ENCODE results near the gene CAPN2.

Gene CAPN2

DNA sequence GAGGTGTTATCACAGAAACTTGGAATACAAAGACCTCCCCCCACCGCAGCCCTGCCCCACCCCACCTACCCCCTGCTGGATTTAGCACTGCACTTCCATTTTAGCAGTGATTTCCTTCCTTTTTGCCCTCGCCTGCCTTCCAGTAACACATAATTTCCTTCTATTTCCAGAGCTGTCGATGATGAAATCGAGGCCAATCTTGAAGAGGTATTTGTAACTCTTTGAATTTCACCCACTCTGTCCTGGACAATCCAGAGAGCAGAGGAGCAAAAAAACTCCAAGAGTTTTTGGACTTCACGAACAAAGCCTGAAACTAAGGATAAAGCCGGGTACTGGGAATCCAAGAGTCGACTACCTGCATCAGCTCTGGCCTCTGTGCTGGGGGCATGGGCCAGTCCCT, 49.1 kb downstream of the CAPN2 start:
- no peak for DNase-seq

DNA sequence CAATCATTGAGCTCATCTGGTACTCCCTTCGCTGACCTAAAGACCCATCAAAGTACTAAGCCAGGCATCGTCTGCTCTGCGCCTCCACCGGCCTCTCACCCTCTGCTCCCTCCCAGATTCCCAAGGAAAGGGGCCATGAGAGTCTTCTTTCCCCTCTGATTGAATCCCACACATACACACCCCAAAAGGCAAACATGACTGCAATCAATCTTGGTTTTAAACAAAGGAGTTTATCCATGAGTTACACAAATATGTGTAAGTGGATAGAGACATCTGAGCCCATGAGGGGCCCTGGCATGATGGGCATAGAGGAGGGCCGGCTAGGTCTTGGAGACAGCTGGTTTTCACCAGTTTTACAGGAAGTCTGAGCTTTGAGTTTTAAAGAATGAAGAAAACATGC, 50.9 kb downstream of the CAPN2 start:
- no peak for DNase-seq

DNA sequence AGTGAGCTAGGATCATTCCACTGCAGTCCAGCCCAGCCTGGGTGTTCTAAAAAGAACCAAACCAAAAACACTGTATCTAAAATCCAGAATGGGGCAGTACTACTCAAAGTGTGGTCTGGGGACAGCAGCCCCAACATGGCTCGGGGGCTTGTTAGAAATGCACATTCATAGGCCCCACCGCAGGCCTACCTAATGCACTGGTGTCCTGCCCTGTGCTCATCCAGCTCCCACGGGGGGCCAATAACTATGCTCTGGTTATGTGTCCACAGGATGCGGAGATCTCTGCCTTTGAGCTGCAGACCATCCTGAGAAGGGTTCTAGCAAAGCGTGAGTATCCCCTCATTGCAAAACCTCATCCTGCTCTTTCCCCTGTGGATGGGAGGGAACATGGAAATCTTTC, 51.5 kb downstream of the CAPN2 start:
- DNase-seq: no peak

DNA sequence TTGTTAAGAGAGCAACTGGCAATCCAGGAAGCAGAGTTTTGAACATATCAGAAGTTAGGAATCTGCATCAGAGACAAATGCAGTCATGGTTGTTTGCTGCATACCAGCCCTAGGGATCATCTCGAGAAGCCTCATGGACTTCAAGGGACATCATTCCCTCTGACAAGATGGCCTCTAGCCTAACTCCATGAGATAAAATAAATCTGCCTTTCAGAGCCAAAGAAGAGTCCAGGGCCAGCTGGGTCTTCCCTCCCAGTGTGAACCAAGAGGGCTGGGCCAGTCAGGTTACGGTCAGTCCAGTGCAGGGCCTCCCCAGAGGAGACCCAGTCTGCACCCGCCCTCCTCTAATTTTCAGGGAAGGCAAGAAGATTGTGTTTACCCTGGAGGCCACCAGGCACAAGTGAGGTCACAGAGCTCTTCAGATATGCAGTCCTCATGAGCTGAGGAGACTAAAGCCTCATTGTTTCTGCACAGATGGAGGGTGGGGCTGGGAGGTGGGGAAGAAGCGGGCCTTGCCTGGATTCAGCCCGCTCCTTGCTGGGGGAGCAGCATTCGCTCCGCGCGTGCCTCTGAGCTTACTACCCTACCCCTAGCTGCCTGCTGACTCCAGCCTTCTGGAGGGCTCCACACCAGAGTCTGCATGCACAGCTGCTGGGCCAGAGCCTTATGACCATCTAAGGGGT, 52.8 kb downstream of the CAPN2 start:
- no peak for DNase-seq

DNA sequence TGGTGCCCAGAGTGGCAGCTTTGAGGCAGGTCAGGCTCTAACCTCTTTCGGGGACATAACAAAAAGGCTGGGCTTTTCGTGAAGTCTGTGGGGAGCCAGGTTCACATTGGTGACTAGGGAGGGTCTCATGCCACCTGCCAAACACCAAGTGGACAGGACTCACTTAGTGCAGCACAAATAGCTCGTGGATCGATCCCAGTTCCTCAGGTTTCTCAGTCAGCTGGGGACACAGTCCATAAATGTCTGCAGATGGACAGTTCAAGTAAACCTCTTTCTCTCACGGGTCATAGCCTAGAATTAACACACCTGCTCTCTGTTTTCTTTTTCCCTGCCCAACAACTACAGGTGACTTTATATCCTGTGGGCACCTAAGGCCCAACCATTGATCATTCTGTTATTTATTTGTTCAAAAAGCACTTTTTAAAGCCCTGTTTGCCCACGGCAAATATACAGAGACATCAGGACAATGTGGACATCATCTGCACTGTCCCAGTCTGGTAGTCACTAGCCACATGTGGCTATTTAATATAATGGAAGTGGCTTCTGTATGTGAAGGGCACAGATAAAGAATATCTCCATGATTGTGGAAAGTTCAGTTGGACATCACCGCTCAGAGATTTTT, 53.5 kb downstream of the CAPN2 start:
- no peak for DNase-seq

DNA sequence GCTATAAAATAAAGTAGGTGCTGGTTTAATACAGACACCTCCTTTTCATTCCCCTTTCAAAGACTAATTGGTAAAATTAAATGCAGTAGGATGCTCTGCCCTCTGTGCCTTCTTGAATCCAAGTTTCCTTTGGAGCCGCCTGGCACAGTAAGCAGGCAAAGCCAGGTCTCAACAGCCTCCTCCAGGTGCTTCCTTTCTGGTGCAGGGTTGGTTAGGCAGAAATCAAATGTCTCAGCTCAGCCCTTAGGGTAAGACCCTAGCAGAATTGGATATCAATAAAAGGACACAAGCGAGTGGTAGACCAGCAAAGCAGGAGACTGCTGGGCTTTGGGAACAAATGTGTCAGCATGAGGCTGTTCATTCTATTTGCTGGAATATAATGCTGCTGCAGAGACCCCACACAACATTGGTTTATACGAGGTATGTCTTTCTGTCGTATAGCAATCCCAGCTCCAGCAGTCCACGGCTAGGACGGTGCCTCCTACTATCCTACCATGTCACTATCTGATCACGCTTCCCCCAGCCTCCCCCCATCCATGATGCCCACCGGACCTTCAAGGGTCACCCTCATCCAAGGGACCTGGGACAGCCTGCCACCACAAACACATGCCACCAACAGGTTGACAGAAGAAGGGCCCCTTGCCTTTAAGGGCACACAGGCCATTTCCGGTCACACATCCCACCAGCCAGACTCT, 58.4 kb downstream of the CAPN2 start:
- DNase-seq: no peak

DNA sequence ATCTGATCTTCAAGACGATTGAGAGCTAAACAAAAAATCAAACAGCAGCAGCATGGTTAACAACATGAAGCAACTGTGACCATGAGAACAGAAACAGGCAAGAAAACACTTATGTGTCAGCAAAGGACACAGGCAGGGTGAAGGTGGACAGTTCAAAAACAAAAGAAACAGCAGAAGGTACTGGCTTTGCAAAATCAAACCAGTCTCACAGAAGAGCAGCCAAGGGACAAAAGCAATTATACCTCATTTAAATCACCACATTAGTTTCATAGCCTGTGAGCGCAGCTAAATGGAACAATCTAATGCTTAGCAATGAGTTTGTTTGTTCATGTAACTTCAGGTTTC, 59.1 kb downstream of the CAPN2 start:
- DNase-seq: no peak

DNA sequence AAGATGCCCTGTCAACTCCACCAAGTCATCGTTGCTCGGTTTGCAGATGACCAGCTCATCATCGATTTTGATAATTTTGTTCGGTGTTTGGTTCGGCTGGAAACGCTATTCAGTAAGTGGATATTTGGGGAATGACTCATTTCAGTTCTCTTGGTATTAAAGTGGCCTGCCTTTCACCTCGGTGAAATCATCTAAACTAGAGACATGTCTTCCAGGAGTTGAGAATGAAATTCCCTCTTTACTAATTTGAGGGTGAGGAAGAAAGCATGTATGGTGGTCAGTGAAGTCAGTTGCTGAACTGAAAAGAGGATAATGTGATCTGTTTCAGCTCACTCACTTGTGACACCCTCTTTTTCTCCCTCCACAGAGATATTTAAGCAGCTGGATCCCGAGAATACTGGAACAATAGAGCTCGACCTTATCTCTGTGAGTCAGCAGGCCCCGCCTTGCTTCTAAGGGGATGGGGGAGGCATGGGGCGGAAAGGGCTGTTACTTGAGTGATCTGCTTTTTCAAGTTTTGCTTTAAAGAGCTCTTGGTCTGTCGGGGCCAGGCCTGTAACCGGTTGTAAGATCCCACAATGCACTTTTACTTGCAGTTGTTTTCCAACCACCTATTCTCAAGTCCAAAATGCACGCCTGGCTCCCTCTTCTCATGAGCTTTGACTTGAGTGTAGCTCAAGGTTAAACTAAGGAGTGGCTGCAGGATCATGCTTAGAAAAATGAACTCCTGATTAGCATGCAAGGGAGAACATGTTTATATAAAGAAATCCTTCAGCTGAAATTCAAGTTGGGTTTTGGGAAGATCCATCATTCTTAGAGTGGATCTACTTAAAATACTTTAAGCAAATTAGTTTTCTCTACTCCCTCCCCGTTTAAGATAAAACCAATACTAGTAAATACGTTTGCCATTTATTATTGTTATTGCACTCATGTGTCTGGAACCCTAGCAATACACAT, 59.8 kb downstream of the CAPN2 start:
- no peak for DNase-seq

DNA sequence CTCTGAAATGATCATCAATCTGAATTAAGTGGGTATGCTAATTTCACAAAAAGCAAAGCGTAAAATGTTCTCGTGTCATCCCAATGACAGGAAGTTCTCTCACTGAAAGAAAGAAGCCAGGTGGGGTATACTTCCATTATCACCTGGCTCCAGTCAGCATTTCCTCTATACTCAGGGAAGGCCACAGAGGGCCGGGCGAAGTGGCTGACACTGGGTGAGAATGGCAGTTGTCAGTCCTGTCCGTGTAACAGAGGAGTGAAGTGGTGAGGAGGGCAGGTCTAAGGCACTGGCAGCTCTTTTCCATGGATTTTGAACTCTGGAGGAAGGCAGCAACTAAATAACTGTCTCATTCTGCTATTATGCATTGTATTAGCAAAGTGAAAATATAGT, 60.4 kb downstream of the CAPN2 start:
- no peak for DNase-seq

DNA sequence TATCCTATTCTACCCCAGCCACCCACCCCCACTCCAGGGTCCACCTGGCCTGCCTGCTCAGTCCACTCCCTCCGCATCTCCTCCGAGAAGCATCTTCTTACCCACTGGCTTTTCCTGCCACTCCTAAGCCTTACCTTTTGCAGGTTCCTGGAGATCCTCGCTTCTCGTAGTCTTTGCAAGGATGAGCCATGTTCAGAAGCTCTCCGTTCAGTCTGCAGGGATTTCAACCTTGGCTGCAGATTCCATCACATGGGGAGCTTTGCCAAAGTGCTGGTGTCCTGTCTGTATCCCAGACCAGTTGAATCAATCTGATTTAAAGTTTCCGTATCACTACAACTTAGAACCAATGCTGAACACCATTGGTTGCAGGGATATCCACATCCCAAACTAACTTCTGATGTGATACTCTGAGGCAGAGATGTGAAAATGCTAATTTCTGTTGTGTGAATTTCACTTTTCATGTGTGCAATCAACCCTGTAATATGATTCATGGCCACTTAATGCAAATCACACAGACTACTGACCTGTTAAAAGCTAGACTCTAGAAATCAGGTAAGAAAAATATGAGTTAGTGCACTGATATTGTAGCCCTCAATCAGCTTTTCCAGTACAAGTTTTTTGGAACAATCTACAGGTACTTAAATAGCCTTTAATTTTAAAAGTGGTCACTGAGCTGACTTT, 61.9 kb downstream of the CAPN2 start:
- DNase-seq: no peak

DNA sequence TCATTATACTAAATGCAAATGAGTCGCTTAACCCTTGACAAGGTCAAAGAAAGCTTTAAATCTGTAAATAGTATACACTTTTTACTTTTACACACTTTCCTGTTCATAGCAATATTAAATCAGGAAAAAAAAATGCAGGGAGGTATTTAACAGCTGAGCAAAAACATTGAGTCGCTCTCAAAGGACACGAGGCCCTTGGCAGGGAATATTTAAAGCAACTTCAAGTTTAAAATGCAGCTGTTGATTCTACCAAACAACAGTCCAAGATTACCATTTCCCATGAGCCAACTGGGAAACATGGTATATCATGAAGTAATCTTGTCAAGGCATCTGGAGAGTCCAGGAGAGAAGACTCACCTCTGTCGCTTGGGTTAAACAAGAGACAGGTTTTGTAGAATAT, 62.7 kb downstream of the CAPN2 start:
- DNase-seq: no peak

DNA sequence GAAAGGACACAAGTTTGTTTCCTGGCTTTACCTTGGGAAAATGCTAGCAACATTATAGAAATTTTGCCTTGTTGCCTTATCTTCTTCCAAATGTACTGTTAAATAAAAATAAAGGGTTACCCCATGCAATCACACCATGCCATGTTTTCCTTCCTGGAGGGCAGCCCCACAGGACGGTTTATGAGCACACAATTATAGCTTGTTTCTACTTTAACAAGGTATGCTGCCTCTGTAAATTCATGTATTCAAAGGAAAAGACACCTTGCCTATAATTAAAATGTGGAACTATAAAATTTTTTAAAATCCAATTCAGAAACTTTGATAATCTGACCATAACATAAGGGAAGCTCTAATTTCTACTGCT, 63.4 kb downstream of the CAPN2 start:
- no peak for DNase-seq

DNA sequence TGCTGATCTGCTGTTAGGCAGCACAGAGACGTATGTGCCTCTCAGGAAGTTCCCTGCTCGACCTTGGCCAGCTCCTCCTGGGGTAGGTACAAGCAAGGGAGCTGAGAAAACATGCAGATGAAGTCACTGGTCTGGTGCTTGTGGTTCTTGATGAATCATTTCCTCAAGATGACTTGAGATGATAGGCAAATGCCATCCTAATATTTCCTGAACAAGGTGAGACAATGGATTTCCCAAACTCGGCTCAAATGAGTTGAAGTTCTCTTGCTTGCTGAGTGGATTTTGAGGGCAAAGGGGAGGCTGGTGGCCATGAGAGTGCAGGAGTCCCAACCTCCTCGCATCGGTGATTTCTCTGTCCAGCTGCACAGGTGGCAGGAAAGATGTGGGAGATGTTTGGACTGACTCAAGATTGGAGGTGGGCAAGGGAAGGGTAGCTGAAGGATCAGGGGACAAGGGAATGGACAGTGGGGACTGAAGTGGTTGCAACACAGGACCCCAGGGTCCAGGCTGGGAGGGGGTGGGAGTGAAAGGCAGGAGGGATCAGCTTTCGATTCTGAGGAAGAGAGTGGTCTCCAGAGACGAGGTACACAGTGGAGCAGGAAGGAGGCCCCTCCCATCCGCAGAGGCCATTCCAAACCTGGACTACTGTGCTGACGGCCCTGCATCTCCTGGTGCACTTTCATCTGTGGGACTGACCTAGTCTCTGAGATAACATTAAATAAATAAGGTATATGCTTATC, 63.9 kb downstream of the CAPN2 start:
- no peak for DNase-seq

DNA sequence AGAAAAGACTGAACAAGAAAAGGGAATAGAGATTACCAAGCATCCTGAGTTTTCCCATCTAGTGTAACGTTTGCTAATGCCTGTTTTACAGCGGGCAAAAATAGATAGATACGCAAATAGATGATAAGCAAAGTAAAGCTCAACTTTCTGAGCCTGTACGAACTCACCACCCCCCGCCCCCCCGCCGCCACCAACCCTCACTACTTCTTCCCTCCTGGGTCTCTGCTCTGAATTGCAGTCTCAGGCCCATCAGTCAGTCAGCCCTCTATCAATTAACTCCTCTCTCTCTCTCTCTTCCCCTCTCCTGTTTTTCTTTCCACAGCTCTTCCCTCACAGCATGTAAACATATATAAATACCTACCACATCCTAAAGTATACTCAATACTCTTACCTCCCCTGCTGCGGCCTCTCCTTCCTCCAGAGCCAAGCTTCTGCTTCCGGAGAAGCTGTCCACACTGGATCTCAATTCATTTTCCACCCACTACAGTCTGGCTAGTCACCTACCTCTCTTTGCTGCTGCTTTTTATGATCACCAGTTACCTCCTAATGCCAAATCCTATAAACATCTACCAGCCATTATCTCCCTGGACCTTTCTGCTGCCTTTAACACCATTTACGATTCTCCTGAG, 64.6 kb downstream of the CAPN2 start:
- no peak for DNase-seq

DNA sequence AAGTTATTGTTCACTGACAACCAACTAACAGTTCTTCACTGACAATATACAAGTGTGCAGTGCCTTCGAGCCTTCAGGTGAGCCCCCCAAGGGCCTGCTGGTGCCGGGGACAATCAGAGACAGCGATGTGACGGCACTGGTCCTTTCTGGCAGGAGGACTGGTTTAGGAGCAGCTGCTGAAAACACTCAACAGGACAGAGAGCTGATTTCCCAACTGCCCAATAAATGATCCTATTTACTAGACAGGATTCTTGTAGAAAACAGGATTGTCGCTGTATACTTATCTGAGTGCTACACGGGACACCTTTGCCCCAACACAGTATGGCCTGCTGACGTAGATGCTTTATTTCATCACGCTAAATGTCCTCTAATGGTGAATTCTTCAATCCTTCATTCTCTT, 68.0 kb downstream of the CAPN2 start:
- no peak for DNase-seq

DNA sequence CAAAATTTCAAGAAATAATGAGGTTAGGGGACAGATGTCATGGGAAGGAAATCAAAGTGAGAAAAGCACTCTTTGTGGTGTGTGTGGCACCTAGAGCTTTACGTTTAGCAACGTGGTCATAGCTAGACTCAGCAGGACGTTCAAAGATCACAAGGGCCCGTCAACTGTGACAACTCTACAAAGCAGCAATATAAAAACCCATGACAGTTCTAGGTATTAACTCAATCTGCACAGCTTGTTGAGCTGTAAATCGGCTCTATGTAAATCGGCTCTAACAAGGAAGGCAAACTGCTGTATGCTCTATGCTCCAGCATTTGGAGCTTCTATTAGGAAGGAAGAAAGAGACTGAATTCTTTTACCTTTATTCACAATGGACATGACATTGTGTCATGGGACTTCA, 68.6 kb downstream of the CAPN2 start:
- DNase-seq: no peak

DNA sequence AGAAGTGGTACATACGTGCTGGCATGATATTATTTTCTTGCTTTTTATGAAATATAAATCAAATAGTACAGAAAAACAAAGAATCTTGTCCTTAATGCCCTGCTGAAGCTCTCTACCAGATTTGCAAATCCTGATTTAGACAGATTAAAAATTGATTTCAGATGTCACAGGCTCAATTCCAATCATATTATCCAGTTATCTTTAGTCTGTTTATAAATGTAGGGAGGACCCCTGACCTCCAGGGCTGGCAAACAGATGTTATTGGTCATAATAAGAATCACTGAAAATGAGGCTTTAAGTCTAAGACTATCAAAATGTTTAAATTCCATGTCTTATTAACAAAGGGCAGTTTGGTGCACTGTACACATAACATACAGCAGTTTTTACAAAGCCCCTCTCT, 71.3 kb downstream of the CAPN2 start:
- DNase-seq: no peak

DNA sequence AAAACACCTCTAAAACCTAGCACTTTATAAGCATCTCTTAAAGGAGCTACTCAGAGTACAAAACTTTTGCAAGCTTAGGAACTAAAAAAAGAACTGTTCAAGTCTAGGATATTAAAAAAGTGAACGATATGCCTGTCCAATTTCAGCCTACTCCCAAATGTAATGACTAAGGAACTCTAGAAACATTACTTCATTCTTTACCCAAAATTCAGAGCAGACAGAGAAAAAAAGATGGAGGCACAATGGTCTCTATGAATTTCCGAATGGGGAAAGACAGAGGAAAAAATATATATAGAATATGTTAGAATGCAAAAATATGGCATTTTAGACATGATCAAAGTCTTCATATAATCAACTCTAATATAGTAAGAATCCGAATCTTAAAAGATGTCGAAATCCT, 72.2 kb downstream of the CAPN2 start:
- no peak for DNase-seq

DNA sequence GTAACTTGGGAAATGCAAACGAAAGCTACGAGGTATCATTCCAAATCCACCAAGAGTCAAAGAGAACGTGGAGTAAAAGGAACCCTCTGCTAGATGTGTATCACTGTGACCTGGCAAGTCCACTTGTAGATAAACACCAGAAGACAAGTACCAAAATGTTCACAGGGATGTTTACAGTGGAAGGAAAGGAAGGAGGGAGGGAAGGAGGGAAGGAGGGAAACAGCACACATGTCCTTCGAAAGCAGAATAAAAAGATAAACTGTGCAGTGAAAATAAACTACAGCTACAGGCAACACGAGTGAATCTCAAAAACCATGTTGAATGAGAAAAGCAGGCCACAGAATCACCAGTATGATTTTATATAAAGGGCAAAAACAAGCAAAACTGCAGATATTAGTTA, 73.5 kb downstream of the CAPN2 start:
- DNase-seq: no peak

DNA sequence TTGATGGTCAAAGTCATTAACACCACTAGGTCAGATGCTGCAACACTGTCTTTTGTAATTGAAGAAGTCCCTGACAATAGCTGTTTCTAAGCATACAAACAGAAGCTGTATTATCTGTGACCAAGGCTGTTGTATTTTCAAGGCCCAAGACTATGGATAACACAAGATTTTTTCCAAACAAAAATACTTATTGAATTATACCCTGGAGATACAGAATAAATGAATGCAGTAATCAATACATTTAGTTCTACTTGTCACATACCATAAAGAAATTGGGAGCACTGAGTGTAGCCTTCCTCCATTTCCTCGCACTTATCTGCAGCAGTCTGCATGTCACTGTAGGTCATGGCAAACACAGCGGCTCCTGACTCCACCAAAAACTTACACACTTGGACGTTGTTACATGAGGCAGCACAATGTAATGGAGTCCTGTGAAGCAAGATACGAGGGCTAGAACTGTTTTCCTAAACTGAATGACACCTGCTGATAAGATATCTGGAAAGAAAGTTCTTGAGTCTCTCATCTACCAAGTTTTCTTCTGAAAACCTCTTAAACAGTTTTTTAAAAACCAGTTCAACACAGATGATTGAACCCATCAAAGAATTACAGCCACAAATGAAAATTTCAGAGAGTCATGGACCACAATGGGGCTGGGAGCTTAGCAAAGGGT, 76.5 kb downstream of the CAPN2 start:
- DNase-seq: no peak

DNA sequence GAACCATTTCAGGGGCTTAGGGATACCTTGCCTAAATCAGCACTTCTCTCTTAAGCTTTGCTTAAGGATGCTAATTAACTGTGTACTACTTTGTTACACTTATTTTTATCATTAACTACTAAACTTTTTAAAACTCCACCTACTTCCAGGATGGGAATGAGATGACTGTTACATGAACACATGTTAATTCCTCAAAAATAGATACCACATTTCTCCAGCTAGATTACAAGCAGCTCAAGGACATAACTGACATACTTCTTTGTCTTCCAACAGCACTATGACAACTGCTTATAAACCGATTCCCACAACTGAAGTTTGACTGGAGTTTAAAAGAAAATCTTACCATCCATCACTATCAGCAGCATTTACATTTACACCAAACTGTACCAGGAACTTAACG, 79.7 kb downstream of the CAPN2 start:
- DNase-seq: no peak
